Stimulated activated CD8-positive, alpha-beta memory T cell treated with anti-CD3 and anti-CD28 coated beads, Interleukin-4, amount 100 ng/mL, for 48 hours (primary cell): Measurements from ENCODE around the gene CADPS2.

Experiments used
- DNase-seq: peaks from one replicate; pipeline ENCODE4 v3.0.0-alpha.2; 2020

CADPS2 gene

GRCh38 chr7:122429926-122430325 is 456.3 kb downstream of the CADPS2 start:
- no peak for DNase-seq

GRCh38 chr7:122425731-122426130 is 460.5 kb downstream of the CADPS2 start:
- no peak for DNase-seq

- no peak for DNase-seq
Measured at GRCh38 chr7:122423591-122423990, 462.7 kb downstream of the CADPS2 start.

- DNase-seq: no peak
Measured at GRCh38 chr7:122416336-122416735, 469.9 kb downstream of the CADPS2 start.

GRCh38 chr7:122415510-122415909 is 470.8 kb downstream of the CADPS2 start:
- no peak for DNase-seq

GRCh38 chr7:122413339-122413738 is 472.9 kb downstream of the CADPS2 start:
- no peak for DNase-seq

- DNase-seq: no peak
Measured at GRCh38 chr7:122412883-122413282, 473.4 kb downstream of the CADPS2 start.

GRCh38 chr7:122412441-122412840 is 473.8 kb downstream of the CADPS2 start:
- no peak for DNase-seq

GRCh38 chr7:122407195-122407594 is 479.1 kb downstream of the CADPS2 start:
- no peak for DNase-seq

GRCh38 chr7:122403113-122403512 is 483.1 kb downstream of the CADPS2 start:
- no peak for DNase-seq

GRCh38 chr7:122402235-122402634 is 484.0 kb downstream of the CADPS2 start:
- DNase-seq: no peak

- DNase-seq: no peak
Measured at GRCh38 chr7:122397381-122397780, 488.9 kb downstream of the CADPS2 start.

GRCh38 chr7:122394512-122394911 is 491.7 kb downstream of the CADPS2 start:
- DNase-seq: no peak

- no peak for DNase-seq
Measured at GRCh38 chr7:122384528-122384927, 501.7 kb downstream of the CADPS2 start.

GRCh38 chr7:122383934-122384333 is 502.3 kb downstream of the CADPS2 start:
- no peak for DNase-seq

- no peak for DNase-seq
Measured at GRCh38 chr7:122380992-122381391, 505.3 kb downstream of the CADPS2 start.

- no peak for DNase-seq
Measured at GRCh38 chr7:122379491-122379890, 506.8 kb downstream of the CADPS2 start.

- no peak for DNase-seq
Measured at GRCh38 chr7:122369756-122370155, 516.5 kb downstream of the CADPS2 start.

- no peak for DNase-seq
Measured at GRCh38 chr7:122364761-122365280, 521.4 kb downstream of the CADPS2 start.

GRCh38 chr7:122363144-122363543 is 523.1 kb downstream of the CADPS2 start:
- no peak for DNase-seq

GRCh38 chr7:122362473-122362872 is 523.8 kb downstream of the CADPS2 start:
- DNase-seq: no peak

GRCh38 chr7:122354656-122355055 is 531.6 kb downstream of the CADPS2 start:
- DNase-seq: no peak

GRCh38 chr7:122352454-122352853 is 533.8 kb downstream of the CADPS2 start:
- DNase-seq: no peak

- DNase-seq: no peak
Measured at GRCh38 chr7:122350701-122351100, 535.6 kb downstream of the CADPS2 start.

- no peak for DNase-seq
Measured at GRCh38 chr7:122344303-122344620, 542.0 kb downstream of the CADPS2 start.
